Ramos (cell line): ENCODE data around the gene PTPN21.

Experiments
- in situ Hi-C: fragments of 300-500 bp; cut with MboI; formaldehyde crosslinking; loops from one replicate; pipeline ENCODE4 v1.14.3; 2022; ENCODE audit warnings: low sequenced_read_pairs; ENCODE audit not compliant: unreplicated experiment

PTPN21 gene

DNA sequence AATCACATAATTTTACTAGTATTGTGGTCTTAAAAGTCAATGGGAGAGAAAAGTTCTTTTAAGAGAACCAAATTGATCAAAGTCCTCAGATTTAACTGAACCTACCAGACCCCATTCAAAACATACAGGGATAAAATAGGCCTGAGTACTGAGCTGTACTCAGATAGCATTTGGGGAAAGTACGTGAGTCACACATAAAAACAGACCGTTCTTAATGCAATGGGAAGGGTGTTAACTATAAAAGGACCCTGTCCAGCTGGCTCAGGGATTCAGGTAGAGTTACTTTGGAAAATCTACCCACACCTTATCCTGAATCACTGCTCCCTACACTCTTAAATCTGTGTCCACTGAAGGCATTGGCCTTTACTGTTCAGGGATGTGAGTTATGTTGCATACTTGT is 78.0 kb downstream of the PTPN21 start:
- in situ Hi-C loops, result loop anchor here (10.0 kb wide), 1 partner anchor 532 kb away; no protein-coding TSS in a partner anchor

DNA sequence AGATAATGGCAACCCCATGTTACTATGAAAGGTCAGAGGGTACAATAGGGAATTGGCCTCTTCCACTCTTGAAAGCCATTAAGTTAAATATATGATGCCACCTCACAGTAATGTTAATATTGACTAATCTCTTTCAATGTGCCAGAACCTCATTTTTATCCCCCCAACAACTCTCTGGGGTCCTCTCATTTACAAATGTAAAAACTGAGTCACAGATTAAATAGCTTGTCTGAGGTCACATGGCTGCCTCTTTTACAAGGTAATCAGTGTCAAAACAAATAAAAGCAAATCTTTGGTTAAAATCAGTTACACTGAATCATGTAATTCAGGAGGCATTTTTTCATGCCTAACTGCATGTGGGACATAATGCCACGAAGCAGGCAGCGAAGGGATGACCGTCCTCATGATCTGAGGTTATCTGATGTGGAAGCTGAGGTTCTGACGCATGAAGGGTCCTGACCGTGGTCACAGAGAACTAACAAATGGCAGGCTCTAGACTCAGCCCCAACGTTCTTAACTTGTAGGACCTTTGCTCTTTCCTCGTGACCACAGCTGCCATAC is 78.5 kb downstream of the PTPN21 start:
- in situ Hi-C loops, result loop anchor here (10.0 kb wide), 1 partner anchor 531 kb away; no protein-coding TSS in a partner anchor

DNA sequence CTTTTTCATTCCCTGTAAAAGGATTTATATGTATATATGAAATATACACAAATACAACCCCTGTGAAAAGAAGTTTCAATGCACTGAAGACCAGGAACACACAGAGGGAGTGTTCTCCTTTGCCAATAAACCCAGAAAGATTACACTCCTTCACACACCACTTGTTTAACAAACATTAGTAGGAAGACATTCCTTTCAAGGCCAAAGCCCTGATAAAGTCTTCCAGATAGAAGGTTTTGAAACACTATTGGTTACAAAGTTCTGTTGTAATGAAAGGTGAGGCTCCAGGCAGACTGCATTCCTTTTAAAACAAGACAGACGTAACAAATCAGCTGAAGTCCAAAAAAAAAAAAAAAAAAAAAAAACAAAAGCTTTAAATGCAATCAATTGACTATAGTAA is 81.0 kb downstream of the PTPN21 start:
- in situ Hi-C loops, result loop anchor here (10.0 kb wide), 1 partner anchor 529 kb away; no protein-coding TSS in a partner anchor

DNA sequence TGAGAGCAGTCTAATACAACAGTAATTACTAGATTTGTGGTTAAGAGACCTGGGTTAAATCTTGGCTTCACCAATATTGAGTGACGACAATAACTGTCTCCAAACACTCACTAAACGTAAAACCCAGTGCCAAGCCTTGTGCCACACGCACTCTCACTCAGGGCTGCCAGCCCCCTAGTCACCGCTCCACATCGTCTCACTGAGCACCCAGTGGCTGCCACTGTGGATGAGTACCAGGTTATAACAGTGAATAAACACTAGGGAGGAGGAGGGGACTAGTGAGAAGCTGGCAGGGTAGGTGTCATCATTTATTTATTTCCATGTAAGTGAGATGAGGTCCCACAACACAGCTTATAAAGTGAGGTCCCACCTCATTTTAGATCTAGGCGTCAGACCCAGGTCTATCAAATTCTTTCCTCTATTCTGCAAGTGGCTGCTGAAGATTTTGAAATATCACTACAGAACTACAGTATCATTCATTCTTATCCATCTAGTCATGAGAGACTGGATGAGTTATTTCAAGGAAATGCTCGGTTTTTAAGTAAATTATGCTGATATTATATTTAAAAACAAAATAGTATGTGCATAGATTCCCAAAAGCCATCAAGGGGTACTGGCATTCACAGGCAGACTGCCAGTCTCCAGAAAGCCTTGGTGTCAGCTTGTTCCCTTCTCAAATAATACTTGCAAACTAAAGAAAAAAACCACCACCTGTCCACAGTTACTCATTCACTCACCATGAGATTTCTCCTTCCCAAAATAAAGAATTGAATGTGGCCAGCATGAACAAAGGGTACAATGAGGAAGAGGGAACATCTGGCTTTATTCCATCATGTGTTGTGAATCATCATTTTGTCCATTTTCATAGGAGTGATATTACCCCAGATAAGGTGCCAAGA is 84.0 kb downstream of the PTPN21 start:
- in situ Hi-C loops, result loop anchor here (10.0 kb wide), 1 partner anchor 526 kb away; no protein-coding TSS in a partner anchor

DNA sequence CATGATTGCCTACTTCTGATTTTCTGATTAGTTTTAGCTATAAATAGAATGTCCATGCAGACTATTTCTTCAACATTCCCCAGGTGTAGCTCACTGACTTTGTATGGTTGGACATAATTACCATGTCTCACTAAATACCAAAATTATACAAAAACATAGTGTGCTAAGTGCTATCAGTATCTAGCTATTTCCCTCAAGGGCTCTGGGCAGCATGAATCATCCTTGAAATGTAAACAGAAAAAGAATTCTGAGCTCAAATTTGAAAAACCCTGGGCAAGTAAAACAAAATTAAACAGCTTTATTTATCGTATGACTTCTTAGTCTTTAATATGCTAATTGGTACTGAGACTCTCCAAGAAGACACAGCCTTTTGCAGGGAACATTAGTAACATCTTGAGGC is 86.4 kb downstream of the PTPN21 start:
- in situ Hi-C loops, result no loop called here

DNA sequence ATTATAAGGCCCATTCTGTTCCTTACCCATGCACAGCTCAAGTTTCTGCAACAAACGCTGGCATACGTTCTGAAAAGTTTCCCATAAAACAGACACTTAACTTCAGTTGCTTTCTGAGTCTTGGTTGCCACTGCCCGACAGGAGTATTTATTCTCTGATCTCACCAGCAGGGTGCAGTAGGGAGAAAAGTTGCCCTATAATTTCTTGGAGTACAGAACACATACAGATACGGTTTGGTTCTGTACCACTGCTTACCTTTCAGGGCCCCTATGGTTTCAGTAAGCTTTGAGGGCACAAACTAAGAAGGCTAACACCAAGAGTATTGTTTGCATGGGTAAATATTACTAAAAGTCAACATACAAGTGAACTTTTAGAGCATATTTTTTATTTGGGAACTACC is 91.5 kb downstream of the PTPN21 start:
- in situ Hi-C loops, result no loop called here

DNA sequence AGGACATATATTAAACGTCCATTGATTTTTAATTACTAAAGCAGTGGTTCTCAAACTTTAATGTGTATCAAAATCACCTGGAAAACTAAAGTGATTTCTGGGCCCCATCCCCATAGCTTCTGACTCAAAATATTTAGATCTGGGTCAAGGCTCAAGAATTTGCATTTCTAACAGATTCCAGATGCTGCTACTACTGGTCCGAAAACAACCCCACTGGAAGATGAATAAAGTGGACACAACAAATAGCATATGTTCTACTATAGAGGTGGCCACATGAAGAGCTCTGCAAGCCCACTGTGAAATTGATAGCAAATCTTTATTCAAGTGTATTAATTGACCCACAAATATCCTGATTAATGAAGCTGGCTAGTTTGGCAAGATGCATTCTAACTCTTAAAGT is 99.9 kb downstream of the PTPN21 start:
- in situ Hi-C loops, result no loop called here

DNA sequence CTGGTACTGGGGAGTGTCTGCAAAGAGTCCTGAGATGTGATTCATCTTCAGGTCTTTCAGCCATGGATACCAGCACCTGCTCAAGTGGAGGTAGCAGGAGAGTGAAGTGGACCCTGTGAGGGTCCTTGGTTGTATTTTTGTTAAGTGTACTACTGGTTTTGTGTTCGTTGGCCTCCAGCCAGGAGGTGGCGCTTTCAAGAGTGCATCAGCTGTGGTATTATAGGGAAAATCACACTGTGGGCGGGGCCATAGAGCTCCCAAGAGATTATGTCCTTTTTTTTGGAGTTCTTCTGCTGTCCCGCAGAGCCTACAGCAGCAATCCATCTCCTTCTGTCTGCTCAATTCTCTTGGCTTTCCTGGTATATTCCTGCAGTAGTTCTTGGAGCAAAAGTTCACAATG is 102.6 kb downstream of the PTPN21 start:
- in situ Hi-C loops, result no loop called here

DNA sequence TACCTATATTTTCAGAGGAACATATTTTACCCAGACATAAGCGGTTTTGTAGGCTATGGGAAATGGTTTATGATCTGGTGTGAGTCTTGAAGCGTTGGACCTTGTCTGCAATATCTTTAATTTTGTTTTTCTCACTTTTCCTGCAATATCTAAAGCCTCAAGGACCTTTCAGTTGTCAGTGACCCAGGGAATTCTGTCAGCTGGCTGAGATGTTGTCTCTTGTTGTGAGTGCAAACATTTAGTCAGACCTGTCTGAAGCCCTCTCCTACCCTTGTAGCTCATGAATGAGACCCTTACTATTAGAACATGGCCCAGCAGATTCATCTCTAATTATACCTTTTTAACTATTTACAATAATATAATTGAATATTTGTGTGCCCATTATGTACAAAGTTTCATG is 115.7 kb downstream of the PTPN21 start:
- in situ Hi-C loops, result no loop called here

DNA sequence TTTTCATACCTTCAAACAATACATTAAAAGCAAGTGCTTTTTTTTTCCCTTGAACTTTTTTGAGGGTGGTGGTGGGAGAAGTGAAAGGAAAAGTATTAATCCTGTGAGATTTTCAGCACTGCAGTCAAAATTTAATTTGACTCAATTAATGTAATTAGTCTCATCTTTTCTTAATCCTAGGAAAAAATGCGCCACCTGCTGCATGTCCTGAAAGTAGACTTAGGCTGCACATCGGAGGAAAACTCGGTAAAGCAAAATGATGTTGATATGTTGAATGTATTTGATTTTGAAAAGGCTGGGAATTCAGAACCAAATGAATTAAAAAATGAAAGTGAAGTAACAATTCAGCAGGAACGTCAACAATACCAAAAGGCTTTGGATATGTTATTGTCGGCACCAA is 117.1 kb downstream of the PTPN21 start:
- in situ Hi-C loops, result no loop called here

DNA sequence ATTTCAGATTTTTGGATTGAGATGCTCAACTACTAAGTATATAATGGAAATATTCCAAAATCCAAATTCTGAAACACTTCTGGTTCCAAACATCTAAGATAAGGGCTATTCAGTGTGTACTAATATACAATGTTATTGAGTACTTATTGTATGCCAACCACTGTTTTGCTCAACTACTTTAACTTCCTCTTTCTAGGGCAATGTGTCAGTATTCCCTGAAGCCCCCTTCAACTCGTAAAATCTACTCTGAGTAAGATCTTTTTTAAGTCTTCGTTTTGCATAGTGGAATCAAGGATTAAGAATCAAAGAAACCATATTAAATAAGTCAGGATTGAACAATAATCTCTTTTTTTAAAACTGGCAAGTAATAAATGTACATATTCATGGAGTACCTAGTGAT is 123.8 kb downstream of the PTPN21 start:
- in situ Hi-C loops, result no loop called here

DNA sequence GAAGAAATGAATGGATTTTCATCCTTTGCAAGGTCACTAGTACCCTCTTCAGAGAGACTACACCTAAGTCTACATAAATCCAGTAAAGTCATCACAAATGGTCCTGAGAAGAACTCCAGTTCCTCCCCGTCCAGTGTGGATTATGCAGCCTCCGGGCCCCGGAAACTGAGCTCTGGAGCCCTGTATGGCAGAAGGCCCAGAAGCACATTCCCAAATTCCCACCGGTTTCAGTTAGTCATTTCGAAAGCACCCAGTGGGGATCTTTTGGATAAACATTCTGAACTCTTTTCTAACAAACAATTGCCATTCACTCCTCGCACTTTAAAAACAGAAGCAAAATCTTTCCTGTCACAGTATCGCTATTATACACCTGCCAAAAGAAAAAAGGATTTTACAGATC is 128.5 kb downstream of the PTPN21 start:
- in situ Hi-C loops, result no loop called here

DNA sequence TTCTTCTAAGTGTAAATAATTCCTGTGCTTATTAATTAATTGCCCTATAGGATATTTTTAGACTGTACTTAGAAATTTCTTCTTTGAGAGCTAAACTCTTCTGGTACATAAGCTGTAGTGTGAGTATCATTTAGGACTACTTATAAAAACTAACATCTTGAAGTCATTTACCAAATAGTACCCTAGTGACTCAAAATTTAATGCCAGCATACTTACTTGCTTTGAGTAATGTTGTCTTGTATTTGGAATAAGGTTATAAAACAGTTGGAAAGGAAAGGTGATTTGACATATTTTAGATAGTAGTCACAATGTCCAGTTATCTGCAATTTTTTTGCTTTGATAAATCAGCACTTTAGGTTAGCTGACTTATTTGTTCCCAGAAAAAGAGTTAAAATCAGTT is 130.2 kb downstream of the PTPN21 start:
- in situ Hi-C loops, result no loop called here

DNA sequence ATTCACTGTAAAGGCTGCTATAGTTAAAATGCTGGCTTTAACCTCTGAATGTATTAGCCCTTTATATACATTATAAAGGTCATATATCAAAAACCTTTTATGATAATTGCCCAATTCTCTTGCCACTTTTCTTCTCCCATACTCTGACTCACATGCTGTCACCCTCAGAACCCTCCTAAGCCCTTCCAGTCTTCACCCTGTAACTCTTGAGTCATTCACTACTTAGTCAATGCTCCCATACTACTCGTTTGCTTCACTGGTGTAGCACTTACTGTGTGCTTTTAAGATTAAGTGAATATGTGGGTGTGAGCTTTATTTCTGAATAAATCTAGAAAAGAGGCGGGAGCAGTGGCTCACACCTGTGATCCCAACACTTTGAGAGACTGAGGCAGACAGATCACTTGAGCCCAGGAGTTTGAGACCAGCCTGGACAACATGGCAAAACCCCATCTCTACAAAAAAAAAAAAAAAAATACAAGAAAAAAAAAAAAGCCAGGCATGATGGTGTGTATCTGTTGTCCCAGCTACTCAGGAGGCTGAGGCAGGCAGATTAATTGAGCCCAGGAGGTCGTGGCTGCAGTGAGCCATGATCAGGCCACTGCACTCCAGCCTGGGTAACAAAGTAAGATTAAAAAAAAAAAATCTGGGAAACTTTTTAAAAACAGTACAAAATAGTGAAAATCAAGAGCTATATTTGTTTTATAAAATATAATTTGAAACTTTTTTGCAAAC is 131.7 kb downstream of the PTPN21 start:
- in situ Hi-C loops, result no loop called here

DNA sequence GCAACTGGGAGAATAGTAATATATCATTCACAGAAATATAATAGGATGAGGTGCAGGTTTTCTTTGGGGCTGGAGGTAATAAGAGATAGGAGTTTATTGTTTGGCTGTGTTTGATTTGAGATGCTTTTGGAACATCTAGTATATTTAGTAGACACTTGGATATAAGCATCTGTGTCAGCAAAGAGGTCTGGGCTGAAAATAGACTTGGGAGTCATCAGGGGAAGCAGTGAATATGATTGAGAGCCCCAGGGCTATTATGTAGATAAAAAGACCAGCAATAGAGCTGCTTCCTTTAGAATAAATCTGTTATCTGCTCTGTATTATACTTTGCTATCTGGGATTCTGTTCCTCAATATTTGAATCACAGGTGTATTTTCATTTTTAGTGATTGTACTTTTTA is 132.8 kb downstream of the PTPN21 start:
- in situ Hi-C loops, result no loop called here

DNA sequence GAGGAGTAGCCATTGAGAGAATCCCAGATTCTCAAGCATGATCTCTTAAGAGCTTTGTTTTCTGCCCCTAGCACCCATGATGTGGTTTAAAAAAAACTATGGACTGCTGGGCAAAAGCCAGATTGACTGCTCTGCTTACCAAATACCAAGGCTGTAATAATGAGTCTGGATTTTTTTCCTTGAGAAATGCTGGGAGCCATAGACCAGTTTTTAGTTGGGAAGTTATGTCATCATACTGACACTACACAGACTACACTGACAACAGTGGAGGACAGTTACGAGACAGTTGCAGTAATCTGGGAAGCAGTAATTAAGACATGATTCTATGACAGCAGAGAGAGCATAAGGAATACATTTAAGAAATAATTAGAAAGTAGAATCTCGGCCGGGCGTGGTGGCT is 133.5 kb downstream of the PTPN21 start:
- in situ Hi-C loops, result no loop called here

DNA sequence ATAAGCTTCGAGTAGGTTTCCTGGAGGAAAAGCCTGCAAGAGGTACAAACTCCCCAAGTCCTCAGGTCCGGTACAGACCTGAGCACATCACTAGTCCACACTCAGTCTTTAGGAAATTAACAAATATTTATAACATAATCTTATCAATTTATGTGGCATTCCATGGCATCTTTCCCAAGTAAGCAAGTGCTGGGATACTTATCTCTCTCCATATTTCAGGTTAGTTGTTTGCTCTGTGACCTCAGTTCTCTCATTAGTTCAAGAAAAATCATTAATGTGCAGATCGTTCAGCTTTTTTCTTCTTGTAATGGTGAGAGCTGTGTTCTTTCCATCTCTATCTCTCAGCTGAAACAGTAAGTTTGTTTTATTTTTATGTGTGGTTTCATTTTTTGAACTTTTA is 134.6 kb downstream of the PTPN21 start:
- in situ Hi-C loops, result no loop called here

DNA sequence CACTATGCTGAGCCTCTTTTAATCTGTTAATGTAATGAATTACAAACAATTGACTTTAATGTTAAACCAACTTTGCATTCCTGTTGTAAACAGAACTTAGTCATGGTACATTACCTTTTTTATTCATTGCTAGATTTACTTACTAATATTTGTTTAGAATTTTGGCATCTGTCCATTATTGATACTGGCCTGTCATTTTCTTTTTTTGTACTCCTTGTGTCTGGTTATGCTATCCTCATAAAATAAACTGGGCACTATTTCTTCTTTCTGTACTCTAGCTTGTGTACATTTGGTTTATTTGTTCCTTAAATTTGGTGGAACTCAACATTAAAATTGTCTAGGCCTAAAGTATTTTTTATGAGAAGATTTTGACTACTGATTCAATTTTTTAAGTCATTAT is 137.2 kb downstream of the PTPN21 start:
- in situ Hi-C loops, result no loop called here
